NCI-H446 treated with DMSO at 0.1 percent for 48 hours (cell line): ENCODE measurements around the gene FOXO4.

ENCODE experiments used
- DNase-seq: peaks from one replicate; lab custom pipeline; 2025; lab: John Stamatoyannopoulos, UW

FOXO4 gene

DNA sequence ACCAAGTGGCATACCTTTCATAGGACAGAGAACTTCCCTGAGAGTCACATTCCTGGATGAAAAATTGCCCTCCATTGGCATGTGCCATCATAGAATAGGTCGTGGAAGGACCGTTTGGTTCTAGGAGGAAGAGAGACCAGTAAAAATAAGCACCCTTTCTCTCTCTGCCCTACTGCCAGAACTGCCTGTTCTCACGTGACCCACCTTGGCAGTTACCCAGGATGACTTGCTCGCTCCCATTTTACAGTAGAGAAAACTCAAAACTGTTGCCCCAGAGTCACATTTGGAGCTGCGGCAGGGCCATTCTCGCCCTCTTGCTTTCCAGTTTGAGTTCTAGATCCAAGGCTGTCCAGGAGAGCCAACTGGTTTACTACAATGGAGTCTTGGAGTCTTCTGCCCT is 47.9 kb downstream of the FOXO4 start:
- no peak for DNase-seq

- DNase-seq = no peak
Observed at GRCh38 chrX:71144651-71145050, 49.0 kb downstream of the FOXO4 start, which contains the start of gene NLGN3. Gene NLGN3 (plus strand): TSS chrX:71144841. CDS start chrX:71147750, 2,909 bp downstream.

- DNase-seq = no peak
Observed at GRCh38 chrX:71147496-71148277, 52.0 kb downstream of the FOXO4 start.

DNA sequence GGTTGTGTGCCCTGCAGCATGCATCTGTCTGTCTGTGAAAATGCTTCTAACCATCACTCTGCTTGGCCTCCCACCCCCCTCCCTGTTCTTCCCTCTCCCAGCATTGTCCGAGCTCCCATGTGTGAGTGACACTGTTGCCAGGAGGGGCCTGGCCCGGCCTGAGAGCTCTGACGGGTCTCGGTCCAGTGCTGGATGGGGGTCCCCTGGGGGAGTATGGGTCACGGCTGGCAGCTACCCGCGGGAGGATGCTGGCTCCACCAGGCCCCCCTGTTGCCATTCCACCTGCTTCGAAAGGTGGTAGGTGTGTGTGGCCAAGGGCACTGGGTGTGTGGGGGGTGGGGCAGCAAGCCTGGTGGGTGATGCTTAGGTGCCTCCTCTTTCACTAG is 52.6 kb downstream of the FOXO4 start:
- DNase-seq = no peak

- no peak for DNase-seq
Observed at GRCh38 chrX:71151366-71151765, 55.7 kb downstream of the FOXO4 start.
